GM12872 (cell line): ENCODE data around the gene HYLS1.
A peak's percentile ranks its signal among the peaks of the same experiment; 100 is the strongest.

Experiments used
- TF ChIP-seq, protein P1 (sequence below): IDR thresholded peaks from 3 replicates; pipeline ENCODE4 v1.5.1; 2011; ENCODE audit warnings: low read depth, mild to moderate bottlenecking, low read length, moderate library complexity; ENCODE audit not compliant: insufficient read depth

The HYLS1 gene

DNA sequence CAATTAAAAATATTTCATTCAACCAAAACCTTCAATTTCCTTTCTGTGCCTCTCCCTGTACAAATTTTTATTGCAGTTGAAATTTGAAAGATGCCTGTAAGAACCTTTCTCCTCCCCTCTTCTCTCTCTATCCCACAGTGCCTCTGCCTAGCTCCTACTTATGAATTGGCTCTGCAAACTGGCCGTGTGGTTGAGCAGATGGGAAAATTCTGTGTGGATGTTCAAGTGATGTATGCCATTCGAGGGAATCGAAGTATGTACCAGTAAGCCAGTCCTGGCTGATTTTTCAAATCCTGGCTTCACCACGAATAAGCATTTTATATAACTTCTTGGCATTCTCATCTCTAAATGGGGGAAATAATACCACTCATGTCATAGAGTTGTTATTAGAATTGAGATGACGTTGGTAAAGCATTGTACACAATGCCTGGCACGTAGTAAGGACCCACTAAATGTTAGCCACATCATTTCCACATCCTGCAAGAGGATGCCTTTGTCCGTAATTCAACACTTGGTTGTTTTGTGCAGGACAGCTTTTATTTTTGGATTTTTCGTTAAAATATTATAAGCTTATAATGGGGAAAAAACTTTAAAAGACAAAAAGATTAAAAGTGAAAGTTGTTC lies 22.9 kb downstream of the HYLS1 start:
- TF ChIP-seq, protein P1, sequence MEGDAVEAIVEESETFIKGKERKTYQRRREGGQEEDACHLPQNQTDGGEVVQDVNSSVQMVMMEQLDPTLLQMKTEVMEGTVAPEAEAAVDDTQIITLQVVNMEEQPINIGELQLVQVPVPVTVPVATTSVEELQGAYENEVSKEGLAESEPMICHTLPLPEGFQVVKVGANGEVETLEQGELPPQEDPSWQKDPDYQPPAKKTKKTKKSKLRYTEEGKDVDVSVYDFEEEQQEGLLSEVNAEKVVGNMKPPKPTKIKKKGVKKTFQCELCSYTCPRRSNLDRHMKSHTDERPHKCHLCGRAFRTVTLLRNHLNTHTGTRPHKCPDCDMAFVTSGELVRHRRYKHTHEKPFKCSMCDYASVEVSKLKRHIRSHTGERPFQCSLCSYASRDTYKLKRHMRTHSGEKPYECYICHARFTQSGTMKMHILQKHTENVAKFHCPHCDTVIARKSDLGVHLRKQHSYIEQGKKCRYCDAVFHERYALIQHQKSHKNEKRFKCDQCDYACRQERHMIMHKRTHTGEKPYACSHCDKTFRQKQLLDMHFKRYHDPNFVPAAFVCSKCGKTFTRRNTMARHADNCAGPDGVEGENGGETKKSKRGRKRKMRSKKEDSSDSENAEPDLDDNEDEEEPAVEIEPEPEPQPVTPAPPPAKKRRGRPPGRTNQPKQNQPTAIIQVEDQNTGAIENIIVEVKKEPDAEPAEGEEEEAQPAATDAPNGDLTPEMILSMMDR, result no peak

DNA sequence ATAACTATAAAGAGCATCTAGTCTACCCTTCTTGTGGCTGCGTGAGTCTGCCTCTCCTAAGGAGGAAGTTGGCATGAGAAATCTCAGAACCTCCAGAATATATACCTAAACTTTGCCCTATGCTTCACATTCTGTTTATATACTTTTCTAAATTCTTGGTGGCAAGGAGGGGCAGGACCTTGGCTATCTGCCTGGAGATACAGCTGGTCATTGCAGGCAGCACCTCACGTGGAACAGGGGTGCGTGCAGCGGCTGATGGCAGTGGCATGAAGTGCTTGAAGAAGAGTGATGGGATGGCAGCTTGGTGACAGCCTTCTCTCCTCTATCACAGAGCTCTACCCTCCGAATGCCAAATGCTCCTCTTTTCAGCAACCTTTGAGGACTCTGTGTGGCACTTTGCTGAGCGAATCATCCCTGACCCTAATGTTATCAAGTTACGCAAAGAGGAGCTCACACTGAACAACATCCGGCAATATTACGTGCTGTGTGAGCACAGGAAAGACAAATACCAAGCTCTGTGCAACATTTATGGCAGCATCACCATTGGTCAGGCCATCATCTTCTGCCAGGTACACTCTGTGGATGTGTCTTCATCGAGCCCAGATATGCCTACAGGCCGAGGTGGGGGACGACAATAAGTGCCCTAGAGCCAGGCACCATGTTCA lies 29.3 kb downstream of the HYLS1 start:
- TF ChIP-seq, protein P1, result no peak

DNA sequence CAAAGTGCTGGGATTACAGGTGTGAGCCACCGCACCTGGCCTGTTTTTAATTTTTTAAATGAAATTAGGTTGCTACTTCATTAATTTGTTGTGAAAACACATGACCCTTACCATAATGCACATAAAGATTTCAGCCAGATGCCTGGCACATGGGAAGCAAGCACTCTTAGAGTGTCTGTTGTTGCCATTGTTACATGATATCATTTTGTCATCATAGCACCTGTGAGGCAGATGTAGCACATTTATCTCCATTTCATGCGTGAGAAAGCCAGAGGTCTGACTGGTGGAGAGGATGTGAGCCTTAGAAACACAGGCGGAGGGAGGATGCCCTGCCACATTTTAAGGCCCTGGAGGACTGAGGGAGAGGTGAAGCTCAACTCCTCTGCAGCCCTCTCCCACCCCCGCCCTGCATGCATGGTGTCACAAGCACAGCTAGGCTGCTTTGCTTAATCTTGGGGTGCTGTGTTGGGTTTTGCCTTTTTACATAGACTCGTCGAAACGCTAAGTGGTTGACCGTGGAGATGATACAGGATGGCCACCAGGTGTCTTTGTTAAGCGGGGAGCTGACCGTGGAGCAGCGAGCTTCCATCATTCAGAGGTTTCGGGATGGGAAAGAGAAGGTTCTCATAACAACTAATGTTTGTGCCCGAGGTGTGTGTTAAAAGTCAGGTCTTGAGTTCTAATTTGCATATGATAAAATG lies 30.8 kb downstream of the HYLS1 start:
- TF ChIP-seq, protein P1, result no peak

DNA sequence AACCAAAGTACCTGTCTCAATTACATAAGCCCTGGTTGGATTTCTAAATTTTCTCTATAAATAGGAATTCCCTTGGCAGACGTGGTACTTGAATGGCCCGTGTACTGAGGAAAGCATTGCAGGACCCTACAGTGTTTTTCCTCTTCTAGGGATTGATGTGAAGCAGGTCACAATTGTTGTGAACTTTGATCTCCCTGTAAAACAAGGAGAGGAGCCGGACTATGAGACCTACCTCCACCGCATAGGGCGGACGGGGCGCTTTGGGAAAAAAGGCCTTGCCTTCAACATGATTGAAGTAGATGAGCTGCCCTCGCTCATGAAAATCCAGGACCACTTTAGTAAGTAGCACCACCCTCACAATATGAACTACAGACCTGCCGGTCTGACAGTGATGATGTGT lies 33.6 kb downstream of the HYLS1 start:
- TF ChIP-seq, protein P1, result no peak

DNA sequence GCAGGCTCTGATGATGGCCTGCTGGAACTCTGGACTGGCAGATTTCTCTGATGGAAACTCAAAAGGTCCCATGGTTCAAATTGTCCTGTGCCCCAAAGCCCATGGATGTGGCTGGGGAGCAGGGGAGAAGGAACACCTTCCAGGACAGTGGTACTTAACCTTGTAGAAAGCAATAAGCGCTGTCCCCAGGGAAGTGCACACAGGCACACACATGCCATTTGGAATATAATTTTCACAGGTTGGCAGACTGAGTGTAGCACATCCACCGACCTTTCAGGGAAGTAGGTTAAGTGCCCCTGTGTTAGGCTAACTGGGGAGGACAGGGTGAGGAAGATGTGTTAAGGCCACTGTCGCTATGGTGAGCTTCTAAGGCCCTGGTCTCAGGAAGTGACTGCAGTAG lies 34.7 kb downstream of the HYLS1 start:
- TF ChIP-seq, protein P1, result no peak

DNA sequence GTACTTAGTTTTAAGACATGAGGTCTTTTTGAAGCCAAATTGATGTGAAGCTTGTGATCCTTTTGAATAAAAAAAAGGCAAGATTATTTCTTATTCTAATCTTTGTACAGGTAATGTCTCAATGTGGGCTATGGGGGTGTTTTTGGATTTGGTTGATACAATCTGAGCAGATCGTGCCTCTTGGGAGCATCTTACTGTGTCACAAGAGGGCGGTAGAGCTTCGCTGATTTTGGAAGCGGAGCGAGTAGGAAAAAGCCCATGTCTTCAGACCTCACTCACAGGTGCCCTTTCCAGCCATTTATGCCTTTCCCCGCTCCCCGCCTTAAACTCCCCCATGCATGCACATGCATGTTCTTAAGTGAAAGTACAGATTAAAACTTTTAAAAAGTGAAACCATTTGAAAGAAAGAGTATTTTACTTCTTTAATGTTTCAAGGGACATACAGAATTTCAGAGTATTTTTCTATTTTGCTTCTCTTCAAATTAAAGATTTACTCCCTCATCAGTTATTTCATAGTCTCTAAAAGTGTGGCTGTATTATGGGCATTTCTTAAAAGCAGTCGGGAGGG lies 35.6 kb downstream of the HYLS1 start:
- TF ChIP-seq, protein P1, result peak; percentile 82

DNA sequence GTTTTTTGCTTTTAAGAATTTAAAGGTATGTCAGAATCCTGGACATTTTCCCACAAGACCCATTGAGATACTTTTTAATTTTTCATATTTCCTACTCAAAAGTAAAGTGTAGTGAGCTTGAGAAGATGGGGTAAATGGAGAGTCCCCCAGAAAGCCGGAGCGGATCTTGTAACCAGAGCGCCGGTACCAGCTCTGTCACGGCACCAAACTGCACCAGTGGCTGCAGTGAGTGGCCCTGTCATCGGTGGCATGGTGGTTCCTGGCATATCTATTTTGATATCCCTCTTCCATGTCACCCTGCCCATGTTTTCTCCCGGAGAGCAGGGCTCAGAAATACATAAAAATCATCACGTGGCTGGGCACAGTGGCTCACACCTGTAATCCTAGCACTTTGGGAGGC lies 36.2 kb downstream of the HYLS1 start:
- TF ChIP-seq, protein P1, result no peak
